Endothelial cell of umbilical vein (primary cell): ENCODE results near the gene MACROD2. TPM values are rescaled to one million over a fixed set of nuclear protein-coding genes. Genes with fewer than 3 reads are reported as not detected.

ENCODE experiments used
- BruUV-seq: library from RNA; stranded (reverse); fragments of 400-500 nt; replicated peaks from 2 replicates; lab custom pipeline; 2021; lab: Mats Ljungman, UMichigan
- CTCF ChIA-PET: fragments of 300-600, 350-600 bp; sonication (Branson Sonifier 250); formaldehyde crosslinking; loops from one replicate; lab custom pipeline; 2021; ENCODE audit warnings: antibody characterized with exemption, inconsistent platforms; lab: Charles Lee
- POLR2A ChIA-PET: fragments of 300-600, 350-600 bp; sonication (Branson Sonifier 250); formaldehyde crosslinking; loops from one replicate; lab custom pipeline; 2021; ENCODE audit warnings: antibody characterized with exemption, inconsistent platforms; lab: Charles Lee
- DNase-seq: peaks from one replicate; pipeline ENCODE4 v3.0.0-alpha.2; 2011; ENCODE audit warnings: low read depth, low spot score
- FAIRE-seq: peaks from 2 replicates; lab custom pipeline; 2011; peaks lifted over from hg19 to GRCh38; lab: Jason Lieb, UNC
- H2AFZ ChIP-seq: 2 replicates; pipeline ENCODE4 v1.6.0; 2012; ENCODE audit warnings: low read depth, low read length, control low read depth, inconsistent platforms
- H3K27ac ChIP-seq: 2 replicates; pipeline ENCODE4 v1.5.1; 2011; ENCODE audit warnings: low read depth, mild to moderate bottlenecking, control low read depth, low read length, moderate library complexity; ENCODE audit not compliant: insufficient read depth
- H3K27me3 ChIP-seq, 2 experiments: 2 replicates each; pipeline versions ENCODE4 v1.6.0 to v1.6.1; 2011; ENCODE audit warnings: low read length in 2 of 2, mixed read lengths in 1 of 2; ENCODE audit not compliant: control insufficient read depth in 2 of 2, insufficient read depth in 2 of 2
- H3K36me3 ChIP-seq, 2 experiments: 2 replicates in 1 of 2; 3 replicates in 1 of 2; pipeline ENCODE4 v1.5.1; 2011; ENCODE audit warnings: low read length in 2 of 2, mild to moderate bottlenecking in 1 of 2, moderate library complexity in 1 of 2; ENCODE audit not compliant: control insufficient read depth in 2 of 2, insufficient read depth in 2 of 2; ENCODE audit errors: extremely low read depth in 1 of 2
- H3K4me1 ChIP-seq: 3 replicates; pipeline ENCODE4 v1.5.1; 2011; ENCODE audit warnings: mild to moderate bottlenecking, low read length; ENCODE audit not compliant: control insufficient read depth, insufficient read depth; ENCODE audit errors: extremely low read depth
- H3K4me2 ChIP-seq: 2 replicates; pipeline ENCODE4 v1.6.1; 2011; ENCODE audit warnings: low read length, control low read depth, mixed read lengths; ENCODE audit not compliant: insufficient read depth
- H3K4me3 ChIP-seq, 3 experiments: fragments of 200-600 bp in 1 of 3; sonication (generic), shearing (Covaris generic) in 1 of 3; replicated peaks in 1 of 3; 2 replicates each; pipeline ENCODE4 v1.5.1; 2011 to 2016; ENCODE audit warnings: control low read depth in 3 of 3, low read length in 3 of 3, mild to moderate bottlenecking in 2 of 3, inconsistent platforms in 1 of 3, low read depth in 1 of 3, moderate library complexity in 1 of 3; ENCODE audit not compliant: insufficient read depth in 1 of 3
- H3K79me2 ChIP-seq: 2 replicates; pipeline ENCODE4 v1.6.0; 2012; ENCODE audit warnings: low read length, inconsistent platforms; ENCODE audit not compliant: control insufficient read depth, insufficient read depth
- H3K9ac ChIP-seq: replicated peaks from 2 replicates; pipeline ENCODE3; 2011; ENCODE audit warnings: low read length, control low read depth; ENCODE audit not compliant: insufficient read depth; ENCODE audit errors: extremely low read depth
- H3K9me1 ChIP-seq: replicated peaks from 3 replicates; pipeline ENCODE4 v1.6.0; 2011; ENCODE audit warnings: mild to moderate bottlenecking, low read length; ENCODE audit not compliant: control insufficient read depth, insufficient read depth; ENCODE audit errors: extremely low read depth
- H3K9me3 ChIP-seq: replicated peaks from 2 replicates; pipeline ENCODE4 v1.5.1; 2012; ENCODE audit warnings: low read length, inconsistent platforms; ENCODE audit not compliant: control insufficient read depth, insufficient read depth
- H4K20me1 ChIP-seq: replicated peaks from 2 replicates; pipeline ENCODE3; 2011; ENCODE audit warnings: mild to moderate bottlenecking, low read length; ENCODE audit not compliant: control insufficient read depth, insufficient read depth; ENCODE audit errors: extremely low read depth
- CTCF ChIP-seq, 2 donors: IDR thresholded peaks; 1 replicate in 1 of 2; 2 replicates in 1 of 2; pipeline ENCODE4 v1.5.1; 2011; ENCODE audit warnings: low read length in 2 of 2, mild to moderate bottlenecking in 2 of 2, moderate library complexity in 2 of 2, control low read depth in 1 of 2, inconsistent platforms in 1 of 2, low read depth in 1 of 2; ENCODE audit not compliant: insufficient read depth in 1 of 2; ENCODE audit errors: extremely low read depth in 1 of 2
- EZH2 ChIP-seq: IDR thresholded peaks from 2 replicates; pipeline ENCODE4 v1.6.1; 2012; ENCODE audit warnings: borderline replicate concordance, low read depth, mild to moderate bottlenecking, moderate library complexity, low read length, inconsistent platforms; ENCODE audit not compliant: severe bottlenecking
- FOS ChIP-seq: IDR thresholded peaks from 2 replicates; pipeline ENCODE4 v1.6.1; 2011; ENCODE audit warnings: mild to moderate bottlenecking, low read length, moderate library complexity, borderline replicate concordance; ENCODE audit not compliant: insufficient read depth
- GATA2 ChIP-seq: IDR thresholded peaks from 2 replicates; pipeline ENCODE4 v1.7.0; 2011; ENCODE audit warnings: low read depth, mild to moderate bottlenecking, moderate library complexity, mixed read lengths, low read length; ENCODE audit not compliant: insufficient read length, insufficient read depth
- MAX ChIP-seq: IDR thresholded peaks from 2 replicates; pipeline ENCODE4 v1.6.1; 2011; ENCODE audit not compliant: insufficient read depth, insufficient read length
- POLR2AphosphoS5 ChIP-seq: IDR thresholded peaks from 2 replicates; pipeline ENCODE4 v1.6.1; 2012; ENCODE audit warnings: low read depth, mild to moderate bottlenecking, control low read depth, low read length, moderate library complexity; ENCODE audit not compliant: insufficient read depth
- dilution Hi-C: fragments of 300-500 bp; cut with MboI; formaldehyde crosslinking; loops from one replicate; pipeline ENCODE4 v1.15.0; 2019; ENCODE audit warnings: low sequenced_read_pairs; ENCODE audit not compliant: extremely low pct_ligation_motif_present
- intact Hi-C: fragments of 100-400 bp; cut with micrococcal nuclease; formaldehyde crosslinking; loops from one replicate; pipeline ENCODE4 v1.10.0; 2022
- polyA plus RNA-seq, 4 experiments: library from polyadenylated mRNA; depleted of rRNA in 3 of 4; stranded (reverse) in 3 of 4; unstranded in 1 of 4; fragments of >200 nt; gene quantifications; 2 replicates each; pipeline versions ENCODE4 v1.2.1 to v1.2.3, GENCODE V29; 2011 to 2012; ENCODE audit warnings: missing spikeins in 1 of 4
- total RNA-seq: library from RNA; stranded (reverse); gene quantifications from 2 replicates; pipeline ENCODE4 v1.2.3, GENCODE V29; 2021

The MACROD2 gene
- total and polyA plus RNA-seq, 2 donors (not counting 3 experiments of a cell fraction or from before 2014, with no cell fraction given): 0.11 to 0.73 TPM

GRCh38 chr20:15158533-15158932 lies 1163.2 kb downstream of the MACROD2 start:
- Histone ChIP-seq H3K27me3 (no peaks in the 10 kb centered on the region), H3K9me3 (no peaks in the 10 kb centered on the region), H3K4me2 (no peak overlapping the region), H3K36me3 (no peaks in the 10 kb centered on the region), H3K9ac (no peak overlapping the region), H2AFZ (no peak overlapping the region), H3K79me2 (no peaks in the 10 kb centered on the region), H3K4me1 (no peaks in the 10 kb centered on the region), H3K27ac (no peak overlapping the region), H3K4me3 (no peak overlapping the region), H3K9me1 (no peaks in the 10 kb centered on the region), H4K20me1 (no peaks in the 10 kb centered on the region)
- ChIA-PET CTCF (no interaction called here), POLR2A (no interaction called here)
- dilution Hi-C loops (no loop called here), intact Hi-C loops (no loop called here)
- no peak for DNase-seq
- TF ChIP-seq GATA2 (no peak), EZH2 (no peak), MAX (no peak), POLR2AphosphoS5 (no peak), CTCF (IDR thresholded peaks at IDR 0.05; ENCODE audit: extremely low read depth in 1 of 2, insufficient read depth in 1 of 2, low read depth in 1 of 2, low read length in 2 of 2) (no peak), FOS (no peak)
- BruUV-seq: no TSS peak
- no peak for FAIRE-seq
